ENCODE results near the gene TIGD1.

The TIGD1 gene

DNA sequence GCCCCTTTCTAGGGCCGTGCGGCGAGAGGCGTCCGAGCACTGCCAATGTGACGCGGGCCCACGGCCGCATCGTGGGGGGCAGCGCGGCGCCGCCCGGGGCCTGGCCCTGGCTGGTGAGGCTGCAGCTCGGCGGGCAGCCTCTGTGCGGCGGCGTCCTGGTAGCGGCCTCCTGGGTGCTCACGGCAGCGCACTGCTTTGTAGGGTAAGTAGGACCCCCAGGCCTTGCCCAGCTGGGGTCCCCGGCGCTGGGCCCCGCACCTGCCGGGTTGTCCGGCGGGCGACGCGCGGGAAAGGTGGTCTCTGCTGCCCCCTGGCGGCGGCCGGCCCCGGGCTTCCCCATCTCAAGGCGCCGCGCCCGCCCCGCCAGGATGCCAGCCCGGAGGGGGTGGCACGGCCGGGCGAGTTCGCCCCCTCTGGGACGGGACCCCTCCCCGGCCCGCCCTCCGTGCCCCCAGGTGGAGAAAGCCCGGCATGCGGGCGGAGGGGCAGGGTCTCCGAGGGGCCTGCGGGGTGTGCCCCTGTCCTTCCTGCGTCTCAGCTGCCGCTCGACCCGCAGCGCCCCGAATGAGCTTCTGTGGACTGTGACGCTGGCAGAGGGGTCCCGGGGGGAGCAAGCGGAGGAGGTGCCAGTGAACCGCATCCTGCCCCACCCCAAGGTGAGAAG, 28.3 kb downstream of the TIGD1 start:
- peak; percentile 73 for DNase-seq

DNA sequence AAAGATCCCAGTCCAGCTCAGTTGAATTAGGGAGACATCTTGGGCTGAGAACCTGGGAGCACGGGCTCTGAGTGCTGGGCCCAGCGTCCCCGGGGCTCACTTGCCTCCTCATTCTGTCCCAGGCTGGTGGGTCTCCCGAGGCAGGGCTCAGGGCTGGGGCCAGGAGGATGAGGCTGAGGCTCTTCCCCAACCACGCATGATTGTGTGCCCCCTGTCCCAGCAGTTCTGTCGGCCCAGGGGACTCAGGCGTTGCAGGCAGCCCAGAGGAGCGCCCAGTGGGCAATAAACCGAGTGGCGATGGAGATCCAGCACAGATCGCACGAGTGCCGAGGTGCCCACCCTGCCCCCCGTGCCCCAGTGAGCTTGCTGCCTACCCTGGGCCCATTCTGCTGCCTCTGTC, 29.3 kb downstream of the TIGD1 start:
- no peak for DNase-seq

DNA sequence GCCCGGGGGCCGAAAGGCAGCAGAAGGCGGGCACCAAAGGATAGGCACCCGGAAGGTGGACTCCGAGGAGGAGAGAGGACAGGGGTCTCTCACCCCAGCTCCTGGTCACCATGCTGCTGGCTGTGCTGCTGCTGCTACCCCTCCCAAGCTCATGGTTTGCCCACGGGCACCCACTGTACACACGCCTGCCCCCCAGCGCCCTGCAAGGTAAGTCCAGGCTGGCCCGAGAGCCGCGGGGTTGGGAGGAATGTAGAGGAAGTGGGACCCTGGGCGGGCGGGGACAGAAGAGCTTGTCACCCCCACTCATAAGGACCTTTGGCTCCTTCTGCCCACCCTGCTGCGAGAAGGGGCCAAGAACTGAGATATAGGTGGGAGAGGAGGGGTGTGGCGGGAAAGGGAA, 29.9 kb downstream of the TIGD1 start:
- DNase-seq, result no peak

DNA sequence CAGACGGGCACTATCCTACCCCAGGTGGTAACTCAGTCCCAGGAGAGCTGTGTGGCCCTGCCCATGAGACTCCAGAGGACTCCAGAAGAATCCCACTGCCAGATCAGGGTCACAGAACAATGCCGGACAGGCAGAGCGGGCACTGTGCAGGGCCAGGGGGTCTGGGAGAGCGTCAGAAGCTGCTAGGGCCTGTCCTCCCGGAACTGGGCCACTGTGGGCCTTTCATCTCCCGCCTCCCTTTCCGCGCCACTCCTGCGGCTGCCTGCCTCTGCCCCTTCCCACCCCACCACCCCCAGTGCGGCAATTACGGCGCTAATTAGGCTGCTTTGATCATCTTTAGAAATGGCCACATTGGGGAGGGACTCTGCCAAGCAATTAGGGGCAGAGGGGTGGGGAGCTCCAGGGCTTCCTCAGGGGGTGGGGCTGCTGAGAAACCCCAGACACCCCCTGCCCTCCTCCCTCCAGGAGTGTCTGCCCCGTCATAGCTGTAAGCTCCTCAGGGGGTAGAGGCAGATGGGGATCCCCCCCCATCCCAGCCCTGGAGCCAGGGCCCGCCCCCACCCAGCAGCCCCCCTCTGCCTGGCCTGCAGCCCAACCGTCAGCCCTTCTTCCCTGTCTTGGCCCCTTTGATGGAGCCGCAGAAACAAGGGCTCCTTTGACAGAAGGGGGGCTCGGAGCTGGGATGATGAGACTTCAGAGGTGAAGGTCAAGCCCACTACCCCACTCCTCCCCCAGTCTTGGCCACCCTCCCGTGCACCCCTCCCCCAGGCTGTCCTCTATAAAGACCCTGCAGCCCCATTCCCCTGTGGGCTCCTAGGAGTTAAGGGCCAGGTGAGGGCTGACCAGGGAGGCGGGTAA, 30.5 kb downstream of the TIGD1 start, which contains the start of gene PRSS56:
Gene PRSS56, plus strand, starts transcription at position 808 of the 858 bp plus-strand sequence. CDS start 211 bp downstream, outside the sequence.
- DNase-seq, result no peak

DNA sequence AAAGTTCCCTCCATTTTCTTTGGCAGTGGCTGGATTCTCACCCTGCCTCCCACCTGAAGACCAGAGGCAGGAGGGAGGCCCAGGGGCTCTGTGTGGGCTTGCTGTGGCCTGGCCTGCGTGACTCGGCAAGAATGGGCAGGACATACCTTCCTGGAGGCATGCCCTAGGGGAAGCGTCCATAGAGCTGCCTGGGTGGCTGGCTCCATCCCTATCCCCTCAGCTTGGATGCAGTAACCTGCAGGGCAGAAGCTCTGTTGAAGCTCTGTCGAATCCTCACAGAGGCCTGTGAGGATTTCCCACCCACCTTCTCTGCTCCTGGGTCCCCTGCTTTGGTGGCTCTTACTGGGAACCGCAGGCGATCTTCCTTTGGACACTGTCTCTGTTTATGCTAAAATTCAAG, 31.5 kb downstream of the TIGD1 start:
- no peak for DNase-seq

DNA sequence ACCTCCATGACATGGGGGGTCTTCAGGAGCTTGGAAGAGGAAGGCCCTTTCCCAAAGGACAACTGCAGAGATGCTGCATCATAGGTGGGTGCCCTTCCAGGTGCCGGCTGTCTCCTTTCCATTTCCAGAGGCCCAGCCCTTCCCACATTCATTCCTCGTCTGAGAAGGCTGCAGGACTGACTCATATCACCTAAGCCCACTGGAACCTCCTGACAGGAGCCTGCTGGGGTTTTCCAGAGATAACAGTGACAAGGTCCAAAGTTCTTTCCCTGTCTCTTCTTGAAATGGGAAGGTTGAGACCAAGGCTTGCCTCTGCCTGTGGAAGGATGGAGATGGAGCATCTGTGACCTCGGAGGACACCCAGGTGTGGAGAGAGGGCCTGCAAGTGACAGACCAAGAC, 33.8 kb downstream of the TIGD1 start:
- no peak for DNase-seq

DNA sequence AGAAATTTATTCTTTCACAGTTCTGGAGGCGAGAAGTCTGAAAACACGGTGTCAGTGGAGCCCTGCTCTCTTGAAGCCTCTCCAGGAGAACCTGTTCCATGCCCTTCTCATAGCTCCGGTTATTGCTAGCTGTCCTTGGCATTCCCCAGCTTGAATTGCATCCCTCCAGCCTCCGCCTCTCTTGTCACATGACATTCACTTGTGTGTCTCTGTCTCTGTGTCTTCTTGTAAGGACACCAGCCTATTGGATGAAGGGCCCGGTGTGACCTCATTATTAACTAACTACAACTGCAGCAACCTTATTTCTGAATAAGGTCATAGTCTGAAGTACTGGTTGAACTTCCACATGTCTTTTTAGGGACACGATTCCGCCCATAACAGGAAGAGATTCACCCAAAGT, 34.7 kb downstream of the TIGD1 start:
- no peak for DNase-seq

DNA sequence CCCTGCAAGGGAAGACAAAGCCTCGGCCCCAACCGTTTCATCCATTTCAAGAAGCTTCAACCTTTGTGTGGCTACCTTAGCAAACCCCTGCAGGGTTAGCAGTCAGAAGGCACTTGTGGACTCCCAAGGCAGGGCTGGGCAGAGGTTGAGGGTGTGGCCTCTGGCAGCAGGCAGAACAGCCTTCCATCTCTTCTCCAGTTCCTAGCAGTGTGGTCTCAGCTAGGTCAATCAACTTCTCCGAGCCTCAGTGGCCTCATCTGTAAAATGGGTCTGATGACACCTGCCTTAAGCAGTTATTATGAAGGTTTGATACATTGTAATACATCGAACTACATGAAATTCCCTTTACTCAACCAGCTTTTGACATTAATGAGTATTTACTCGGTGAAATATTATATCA, 37.0 kb downstream of the TIGD1 start:
- DNase-seq, result no peak

DNA sequence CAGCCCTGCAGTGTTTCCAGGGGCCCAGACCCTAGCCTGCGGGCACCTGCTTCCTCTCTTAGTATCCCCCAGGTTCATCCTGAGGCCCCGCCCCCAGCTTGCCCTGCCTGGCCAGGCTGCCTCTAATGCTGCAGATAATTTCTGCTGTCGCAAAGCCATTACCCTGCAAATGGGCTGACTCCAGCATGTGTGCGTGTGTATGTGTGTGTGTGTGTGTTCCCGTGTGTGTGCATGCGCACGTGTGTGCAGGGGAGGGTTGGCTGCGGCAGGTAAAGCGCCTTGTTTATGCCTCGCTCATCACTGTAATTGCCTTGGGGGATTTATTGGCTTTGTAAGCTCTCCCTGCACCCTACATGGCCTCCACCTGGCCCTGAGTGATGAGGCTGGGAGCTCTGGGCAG, 37.8 kb downstream of the TIGD1 start:
- no peak for DNase-seq

DNA sequence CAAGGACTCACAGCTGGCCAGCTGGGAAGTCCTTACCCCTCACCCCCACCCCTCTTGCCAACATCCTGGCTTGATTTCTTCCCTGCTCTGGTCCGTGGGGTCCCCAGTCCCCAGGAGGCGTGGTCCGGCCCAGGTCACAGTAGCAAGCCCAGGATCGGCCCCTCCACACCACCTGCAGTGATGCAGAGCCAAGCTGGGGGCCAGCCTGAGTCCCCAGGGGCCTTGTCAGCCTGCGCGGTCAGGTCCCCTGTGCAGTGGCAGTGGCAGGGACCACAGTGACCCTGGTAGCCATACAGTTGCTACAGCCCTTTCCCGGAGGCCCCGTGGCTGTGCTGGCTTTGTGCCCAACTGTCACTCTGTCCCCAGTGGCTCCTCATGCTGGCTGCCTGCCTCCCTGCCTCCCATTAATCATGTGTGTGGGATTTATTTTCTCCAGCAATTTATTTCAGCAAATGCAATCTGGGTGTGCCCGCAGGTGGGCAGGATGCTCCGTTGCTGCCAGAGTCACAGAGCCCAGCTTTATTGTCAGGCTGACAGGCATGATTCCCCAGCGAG, 38.9 kb downstream of the TIGD1 start:
- no peak for DNase-seq

DNA sequence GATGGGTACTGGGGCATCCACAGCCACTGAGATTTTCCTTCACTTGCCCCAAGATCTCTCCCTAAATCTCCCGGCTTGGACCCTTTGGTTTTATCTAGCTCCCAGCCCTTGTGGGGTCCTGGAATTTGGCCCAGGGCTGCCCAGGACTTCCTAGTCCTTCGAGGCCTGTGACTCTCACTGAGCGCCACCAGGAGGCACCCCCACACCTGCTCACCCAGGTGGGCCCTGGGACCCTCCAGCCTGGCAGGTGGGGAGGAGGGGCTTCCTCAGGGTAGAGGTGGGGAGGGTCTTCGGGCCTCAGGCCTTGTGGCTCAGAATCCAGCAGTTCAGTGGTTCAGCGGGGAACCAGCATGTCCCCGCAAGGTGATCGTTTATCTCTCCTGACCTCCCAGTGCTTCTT, 42.1 kb downstream of the TIGD1 start:
- DNase-seq, result no peak

DNA sequence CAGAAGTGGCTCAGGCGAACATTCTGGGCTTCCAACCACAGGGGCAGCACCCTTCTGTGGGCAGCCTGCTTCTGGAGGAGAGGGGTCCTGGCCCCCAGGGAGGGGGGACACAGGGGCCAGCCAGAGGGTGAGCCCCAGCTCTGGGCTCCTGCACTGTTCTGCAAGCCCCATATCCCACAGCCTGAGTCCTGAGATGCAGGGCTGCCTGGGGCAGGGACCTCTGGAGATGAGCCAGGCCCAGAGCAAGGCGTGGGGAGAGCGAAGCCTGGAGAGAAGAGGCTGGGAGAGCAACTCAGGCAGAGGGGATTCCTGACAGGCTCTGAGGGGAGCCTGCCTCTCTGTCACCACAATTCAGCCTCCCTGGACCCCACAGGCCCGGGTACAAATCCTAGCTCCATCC, 43.6 kb downstream of the TIGD1 start:
- DNase-seq, result no peak

DNA sequence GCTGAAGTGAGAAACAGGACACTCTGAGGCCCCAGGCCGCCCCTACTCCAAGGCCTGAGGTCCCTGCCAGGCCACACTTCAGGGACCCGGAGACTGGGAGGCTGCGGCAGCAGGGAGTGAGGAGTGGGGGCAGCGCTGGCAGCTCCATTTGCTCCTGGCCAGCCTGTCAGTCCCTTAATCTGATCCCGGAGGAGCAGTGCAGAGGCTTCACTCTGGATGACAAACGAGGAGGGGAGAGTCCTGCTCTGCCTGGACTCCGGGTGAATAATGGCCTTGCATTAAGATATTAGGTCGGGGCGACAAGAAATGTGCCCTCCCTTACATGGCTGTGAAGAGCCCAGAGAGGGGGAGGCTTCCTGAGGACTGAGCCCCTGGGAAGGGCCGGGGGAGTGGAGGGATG, 44.5 kb downstream of the TIGD1 start:
- no peak for DNase-seq

DNA sequence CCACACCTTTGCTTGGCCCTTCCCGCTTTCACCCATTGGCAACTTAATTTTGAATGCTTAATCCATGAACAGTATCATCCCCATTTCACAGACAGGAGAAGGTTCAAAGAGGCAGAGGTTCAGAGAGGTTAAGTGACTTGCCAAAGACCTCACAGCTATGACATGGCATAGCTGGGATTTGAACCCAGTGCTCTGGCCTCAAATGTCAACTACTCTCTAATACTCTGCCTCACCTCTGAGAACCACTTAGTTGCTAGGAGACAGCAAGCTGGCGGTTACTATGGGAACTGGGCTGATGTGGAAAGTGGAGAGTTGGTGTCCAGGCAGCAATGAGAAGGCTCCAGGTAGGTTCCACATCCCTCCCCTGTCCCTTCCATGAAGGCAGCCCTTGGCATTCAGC, 45.9 kb downstream of the TIGD1 start:
- DNase-seq, result no peak

DNA sequence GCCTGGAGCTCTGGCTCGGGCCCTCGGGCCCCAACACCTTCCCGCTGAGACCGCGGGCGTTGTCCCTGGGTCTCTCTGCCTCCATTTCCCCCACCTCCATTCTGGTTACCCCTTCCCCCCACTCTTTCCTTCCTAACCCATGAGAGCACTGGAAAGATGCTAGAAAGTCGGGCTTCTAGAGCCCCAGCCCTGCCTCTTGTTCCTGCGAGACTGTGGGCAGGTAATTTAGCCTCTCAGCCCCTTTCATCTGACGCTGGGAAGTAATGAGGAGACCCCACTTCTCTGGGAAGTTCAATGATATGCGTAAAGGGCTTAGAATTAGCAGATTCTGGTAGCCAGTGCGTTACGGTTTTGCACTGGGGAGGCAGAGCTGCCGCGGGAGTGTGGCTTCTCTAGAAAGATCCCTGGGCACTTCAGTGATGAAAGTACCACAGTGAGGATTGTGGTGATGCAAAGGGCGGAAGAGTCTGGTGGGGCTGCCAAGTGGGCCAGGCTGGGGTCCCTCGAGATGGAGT, 46.5 kb downstream of the TIGD1 start:
- no peak for DNase-seq

DNA sequence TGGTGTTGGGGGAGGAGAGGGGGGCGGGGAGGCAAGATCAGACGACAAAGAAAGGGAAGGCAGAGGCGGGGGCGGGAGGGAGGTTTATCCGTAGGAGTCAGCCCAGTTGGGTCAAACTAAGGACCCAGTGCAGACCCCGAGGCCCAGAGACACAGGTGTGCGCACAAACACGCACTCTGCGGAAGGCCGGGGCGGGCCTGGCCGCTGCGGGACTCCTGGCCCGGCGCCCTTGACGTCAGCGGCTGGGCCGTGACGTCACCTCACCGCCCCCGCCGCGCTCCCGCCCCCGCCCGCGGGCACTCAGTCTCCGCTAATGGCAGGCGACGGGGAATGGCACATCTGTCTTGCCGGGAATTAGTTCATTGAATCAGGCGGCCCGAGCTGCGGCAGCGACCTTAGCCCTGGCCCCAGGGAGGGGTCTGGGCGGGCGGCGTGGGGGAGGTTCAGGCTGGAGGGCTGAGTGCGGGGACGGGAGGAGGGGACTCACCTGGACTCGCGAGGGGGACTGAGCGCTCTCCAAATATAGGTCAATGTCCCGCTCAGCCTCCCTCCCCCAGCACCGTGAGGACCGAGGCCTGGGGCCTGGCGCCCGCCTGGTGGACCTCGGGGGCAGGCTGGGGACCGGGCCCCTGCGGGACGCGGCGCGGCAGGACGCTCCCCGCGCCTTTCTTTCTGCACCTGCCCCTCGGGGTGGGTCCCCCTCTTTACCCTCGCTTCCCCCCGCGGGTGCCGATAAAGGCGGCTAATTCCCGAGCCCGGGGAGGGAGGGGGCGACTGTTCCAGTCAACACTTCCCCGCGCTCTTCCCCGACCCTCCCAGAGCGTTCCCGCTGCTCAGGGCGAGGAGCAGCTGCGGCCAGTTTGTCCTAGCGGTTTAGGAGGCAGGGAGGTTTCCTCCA, 47.2 kb downstream of the TIGD1 start:
- peak; percentile 31 for DNase-seq

DNA sequence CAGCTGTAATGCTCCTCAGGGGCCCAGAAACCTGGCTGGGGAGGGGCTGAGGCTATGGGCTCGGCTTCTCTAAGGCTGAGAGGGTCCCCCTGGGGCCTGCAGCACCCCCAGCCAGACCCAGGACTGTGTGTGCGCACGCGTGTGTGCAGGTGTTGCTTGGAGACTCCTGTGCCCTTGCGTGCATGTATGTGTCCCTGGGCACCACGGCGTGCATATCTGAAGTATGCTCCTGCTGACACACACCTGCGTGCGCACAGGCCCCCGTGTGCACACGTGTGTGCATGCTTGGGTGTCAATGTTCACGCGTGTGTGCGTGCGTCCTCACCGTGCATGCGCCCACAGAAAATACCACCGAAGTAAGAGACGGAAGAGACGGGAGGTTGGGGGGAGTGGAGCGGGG, 47.8 kb downstream of the TIGD1 start:
- DNase-seq, result no peak

DNA sequence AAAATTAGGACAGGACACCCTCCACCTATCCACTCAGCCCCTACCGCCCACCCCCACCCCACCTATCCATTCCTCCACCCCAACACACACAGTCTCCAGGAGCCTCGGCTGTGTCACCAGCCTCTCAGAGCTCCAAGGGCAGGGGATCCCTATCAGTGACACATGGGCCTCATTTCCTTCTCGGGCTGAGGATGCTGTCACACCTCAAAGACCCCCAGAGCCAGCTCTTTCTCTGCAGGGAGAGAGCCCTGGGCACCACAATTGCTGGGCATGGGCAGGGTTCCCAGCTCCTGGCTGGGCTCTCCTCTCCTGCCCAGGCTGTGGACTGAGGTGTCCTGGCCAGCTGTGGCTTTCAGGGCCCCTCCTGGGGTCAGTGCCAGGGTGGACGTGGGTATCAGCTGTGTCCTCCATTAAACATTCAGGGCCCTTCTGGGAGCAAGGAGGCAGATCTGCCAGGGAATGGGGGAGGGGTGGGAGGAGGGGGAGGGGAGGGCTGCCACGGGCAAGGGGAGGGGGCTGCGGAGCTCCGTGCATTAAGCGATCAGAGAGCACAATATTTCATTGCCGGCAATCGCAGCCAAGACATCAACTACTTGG, 48.5 kb downstream of the TIGD1 start:
- no peak for DNase-seq

DNA sequence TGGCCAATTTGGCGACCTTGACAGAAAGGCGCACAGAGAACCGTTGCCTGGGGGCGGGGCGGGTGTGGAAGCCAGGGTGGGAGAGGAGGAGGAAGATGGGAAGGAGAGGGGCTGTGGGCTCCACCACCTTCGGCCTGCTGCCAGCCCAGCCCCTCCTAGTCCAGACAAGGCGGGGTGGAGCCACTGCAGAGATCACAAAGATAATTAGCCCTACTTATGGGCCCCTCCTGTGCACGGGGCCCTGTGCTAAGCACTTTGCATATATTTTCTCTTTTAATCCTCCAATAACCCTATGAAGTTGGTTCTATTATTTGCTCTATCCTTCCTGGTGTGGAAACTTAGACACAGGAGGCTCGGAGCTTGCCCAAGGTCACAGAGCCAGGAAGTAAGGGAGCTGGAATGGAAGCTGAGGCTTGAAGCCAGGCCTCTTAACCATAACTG, 49.0 kb downstream of the TIGD1 start:
- no peak for DNase-seq

DNA sequence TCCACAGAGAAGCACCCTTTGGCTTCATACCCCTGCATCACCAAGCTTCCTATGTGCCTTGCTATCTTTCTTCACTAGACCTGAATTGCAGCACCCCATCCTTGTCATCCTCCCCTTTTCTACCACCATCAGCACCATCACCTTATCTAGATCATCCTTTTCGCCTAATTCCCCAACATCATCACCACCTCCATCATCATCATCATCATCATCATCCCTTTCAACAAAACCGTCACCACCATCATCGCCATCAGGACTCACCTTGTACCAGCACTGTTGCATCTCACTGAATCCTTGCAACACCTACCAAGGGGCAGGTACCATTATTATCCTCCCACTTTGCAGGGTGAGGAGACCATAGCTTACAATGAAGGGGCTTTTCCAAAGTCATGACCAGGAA, 51.9 kb downstream of the TIGD1 start:
- no peak for DNase-seq

Measured in stimulated activated CD4-positive, alpha-beta T cell treated with anti-CD3 and anti-CD28 coated beads, Interleukin-12 subunit alpha, Interleukin-12 subunit beta, amount 100 ng/mL, for 4 hours (primary cell).